ENCODE measurements around the gene GALNT1.

Gene GALNT1

DNA sequence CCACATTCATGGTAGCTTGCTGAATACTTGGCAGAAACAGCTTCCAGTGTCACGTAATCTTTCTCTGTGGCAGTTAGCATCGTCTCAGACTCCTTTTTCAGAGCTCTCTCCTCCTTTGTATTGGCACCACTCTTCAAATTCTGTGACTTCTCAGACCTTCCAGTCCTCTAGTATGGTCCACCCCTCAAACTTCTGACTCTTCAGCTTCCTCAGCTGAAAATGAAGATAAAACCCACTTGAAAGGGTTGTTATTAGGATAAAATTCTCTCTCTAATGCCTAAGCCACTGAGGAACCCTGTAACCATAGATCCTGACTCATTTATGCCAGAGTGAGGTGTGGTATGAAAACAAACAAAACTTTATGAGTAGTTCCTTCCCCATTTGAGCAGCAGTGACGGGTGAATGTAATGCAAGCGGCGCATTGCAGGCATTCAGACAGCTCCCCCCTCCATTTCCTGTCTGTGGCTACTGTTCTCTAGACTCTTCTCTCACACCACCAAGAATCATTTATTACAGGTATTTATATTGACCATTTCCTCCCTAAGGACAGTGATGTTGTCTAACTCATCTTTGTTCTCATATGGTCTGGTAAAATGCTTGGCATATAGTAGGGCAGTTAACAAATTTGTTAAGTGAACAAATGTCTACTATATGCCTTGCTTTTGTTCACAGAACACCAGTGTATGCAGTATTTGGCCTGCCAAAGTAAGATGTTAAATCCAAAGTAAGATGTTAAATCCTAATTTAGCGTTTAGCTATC is 35.3 kb downstream of the GALNT1 start:
- H3K4me3 ChIP-seq (ENCODE audit: low read depth, low read length) = no peak overlapping the region; the same call in 1 of the 2 replicates
- DNase-seq (ENCODE audit: low read depth) = peak; percentile 92
- TF ChIP-seq, protein P1, sequence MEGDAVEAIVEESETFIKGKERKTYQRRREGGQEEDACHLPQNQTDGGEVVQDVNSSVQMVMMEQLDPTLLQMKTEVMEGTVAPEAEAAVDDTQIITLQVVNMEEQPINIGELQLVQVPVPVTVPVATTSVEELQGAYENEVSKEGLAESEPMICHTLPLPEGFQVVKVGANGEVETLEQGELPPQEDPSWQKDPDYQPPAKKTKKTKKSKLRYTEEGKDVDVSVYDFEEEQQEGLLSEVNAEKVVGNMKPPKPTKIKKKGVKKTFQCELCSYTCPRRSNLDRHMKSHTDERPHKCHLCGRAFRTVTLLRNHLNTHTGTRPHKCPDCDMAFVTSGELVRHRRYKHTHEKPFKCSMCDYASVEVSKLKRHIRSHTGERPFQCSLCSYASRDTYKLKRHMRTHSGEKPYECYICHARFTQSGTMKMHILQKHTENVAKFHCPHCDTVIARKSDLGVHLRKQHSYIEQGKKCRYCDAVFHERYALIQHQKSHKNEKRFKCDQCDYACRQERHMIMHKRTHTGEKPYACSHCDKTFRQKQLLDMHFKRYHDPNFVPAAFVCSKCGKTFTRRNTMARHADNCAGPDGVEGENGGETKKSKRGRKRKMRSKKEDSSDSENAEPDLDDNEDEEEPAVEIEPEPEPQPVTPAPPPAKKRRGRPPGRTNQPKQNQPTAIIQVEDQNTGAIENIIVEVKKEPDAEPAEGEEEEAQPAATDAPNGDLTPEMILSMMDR (IDR thresholded peaks at IDR 0.05; ENCODE audit: insufficient read depth, low read depth, low read length, missing control alignments) = no peak

DNA sequence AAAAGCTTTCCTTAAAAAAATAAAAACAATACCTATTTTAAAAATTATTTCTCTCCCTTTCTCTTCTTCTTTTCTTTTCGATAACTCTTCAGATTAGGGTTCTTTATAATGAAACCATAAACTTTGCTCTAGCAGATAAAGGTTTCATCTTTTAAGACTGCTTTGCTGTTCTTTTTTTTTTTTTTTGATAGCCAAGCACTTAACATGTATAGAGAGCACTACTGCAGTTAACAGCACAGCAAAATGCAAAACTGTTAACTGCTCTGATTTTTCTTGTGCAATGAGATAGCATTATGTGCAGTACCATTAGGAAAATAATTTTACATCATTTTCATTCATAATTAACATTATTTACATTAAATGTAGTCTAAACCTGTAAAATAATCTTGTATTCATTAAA is 36.3 kb downstream of the GALNT1 start:
- DNase-seq (ENCODE audit: low read depth) = no peak
- no peak overlapping the region for H3K4me3 ChIP-seq (ENCODE audit: low read depth, low read length)
- TF ChIP-seq, protein P1 (IDR thresholded peaks at IDR 0.05; ENCODE audit: insufficient read depth, low read depth, low read length, missing control alignments) = no peak

DNA sequence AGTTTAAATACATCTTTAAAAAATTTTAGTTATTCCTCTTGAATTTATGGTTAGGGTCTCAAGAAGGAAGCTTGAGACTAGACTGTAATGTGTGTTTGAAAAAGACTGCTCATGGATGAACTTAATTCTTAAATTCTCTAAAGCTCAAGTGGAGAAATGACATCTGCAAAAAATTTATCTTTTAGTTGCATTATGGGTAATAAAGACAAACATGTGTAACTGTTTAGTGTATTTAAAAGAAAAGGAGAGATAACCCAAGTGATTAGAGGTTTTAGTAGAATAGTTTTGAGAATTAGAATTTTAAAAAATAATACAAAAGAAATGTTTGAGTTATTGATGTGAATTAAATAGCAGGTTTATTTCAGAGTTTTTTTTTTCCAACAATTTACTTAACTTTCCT is 36.7 kb downstream of the GALNT1 start:
- H3K4me3 ChIP-seq (ENCODE audit: low read depth, low read length) = no peak overlapping the region
- TF ChIP-seq, protein P1 (IDR thresholded peaks at IDR 0.05; ENCODE audit: insufficient read depth, low read depth, low read length, missing control alignments) = no peak
- no peak for DNase-seq (ENCODE audit: low read depth)

DNA sequence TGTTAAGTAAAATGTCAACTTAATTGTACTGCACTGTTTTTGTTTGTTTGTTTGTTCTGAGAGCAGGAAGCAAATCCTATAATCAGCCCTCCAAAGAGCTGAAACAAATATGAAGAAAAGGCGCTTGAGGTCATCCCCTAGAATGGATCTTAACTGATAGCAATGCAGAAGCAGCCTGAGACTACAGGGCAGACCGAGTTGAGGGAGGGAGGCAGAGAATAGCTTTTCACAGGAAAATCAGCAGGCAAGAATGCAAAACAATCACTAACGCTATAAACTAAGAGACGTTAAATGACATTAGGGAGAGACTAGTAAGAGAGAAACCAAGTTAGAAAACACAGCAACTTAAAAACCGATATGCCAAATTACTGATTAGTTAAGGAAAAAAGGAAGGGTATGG is 37.2 kb downstream of the GALNT1 start:
- no peak overlapping the region for H3K4me3 ChIP-seq (ENCODE audit: low read depth, low read length)
- DNase-seq (ENCODE audit: low read depth) = no peak
- TF ChIP-seq, protein P1 (IDR thresholded peaks at IDR 0.05; ENCODE audit: insufficient read depth, low read depth, low read length, missing control alignments) = no peak

DNA sequence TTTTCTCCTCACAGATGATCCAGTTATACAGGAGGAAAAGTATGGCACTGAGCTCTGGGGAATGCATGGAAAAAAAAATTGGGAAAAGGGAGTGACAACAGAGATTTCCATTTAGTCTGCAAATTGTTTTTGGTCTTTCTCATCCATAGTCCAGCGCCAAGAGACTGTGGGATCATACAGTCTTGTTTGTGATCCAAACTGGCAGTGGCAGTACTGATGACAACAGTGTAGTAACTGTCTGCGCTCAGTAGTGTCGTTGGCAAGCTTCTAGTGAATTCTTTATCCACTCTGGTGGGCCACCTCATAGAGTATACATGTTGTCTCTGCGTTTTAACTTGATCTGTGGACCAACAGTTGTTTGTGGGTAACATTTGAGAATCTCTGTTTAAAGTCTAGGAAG is 37.9 kb downstream of the GALNT1 start:
- TF ChIP-seq, protein P1 (IDR thresholded peaks at IDR 0.05; ENCODE audit: insufficient read depth, low read depth, low read length, missing control alignments) = no peak
- no peak overlapping the region for H3K4me3 ChIP-seq (ENCODE audit: low read depth, low read length)
- no peak for DNase-seq (ENCODE audit: low read depth)

DNA sequence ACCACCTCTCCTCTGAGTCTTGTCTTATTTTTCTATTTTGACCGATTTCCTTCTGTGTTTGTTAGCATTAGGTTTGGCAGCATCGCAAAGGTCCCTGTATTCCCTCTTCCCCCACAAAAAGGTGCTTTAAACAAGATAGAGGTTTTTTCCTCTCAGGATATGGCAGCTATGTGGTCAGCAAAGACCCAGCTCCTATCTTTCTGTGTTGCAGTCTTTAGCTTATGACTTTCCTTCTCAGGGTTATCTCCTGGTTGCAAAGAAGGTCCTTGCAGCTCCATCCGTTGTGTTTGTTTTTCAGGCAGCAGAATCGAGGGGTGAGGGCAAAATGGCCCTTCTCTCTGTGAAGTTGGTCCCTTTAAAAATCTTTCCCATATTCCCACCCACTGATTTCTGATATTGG is 38.4 kb downstream of the GALNT1 start:
- TF ChIP-seq, protein P1 (IDR thresholded peaks at IDR 0.05; ENCODE audit: insufficient read depth, low read depth, low read length, missing control alignments) = no peak
- DNase-seq (ENCODE audit: low read depth) = no peak
- no peak overlapping the region for H3K4me3 ChIP-seq (ENCODE audit: low read depth, low read length)

DNA sequence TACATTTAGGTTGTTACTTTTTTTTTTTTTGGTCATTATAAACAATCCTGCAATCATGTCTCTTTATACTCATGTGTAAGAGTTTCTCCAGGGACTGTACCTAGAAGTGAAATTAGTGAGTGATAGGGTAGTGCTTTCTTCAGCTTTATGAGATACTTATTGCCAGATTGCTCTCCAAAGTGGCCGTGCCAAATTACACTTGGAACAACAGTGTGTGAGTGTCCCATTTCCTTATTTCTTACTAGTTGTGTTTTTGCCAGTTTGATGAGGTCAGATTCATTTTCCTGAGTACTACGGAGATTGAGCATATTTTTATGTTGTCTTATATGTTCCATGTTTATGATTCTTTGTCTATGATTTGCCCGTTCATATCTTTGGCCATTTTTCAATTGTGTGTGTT is 39.2 kb downstream of the GALNT1 start:
- TF ChIP-seq, protein P1 (IDR thresholded peaks at IDR 0.05; ENCODE audit: insufficient read depth, low read depth, low read length, missing control alignments) = no peak
- H3K4me3 ChIP-seq (ENCODE audit: low read depth, low read length) = no peak overlapping the region
- DNase-seq (ENCODE audit: low read depth) = no peak
